Right renal cortex interstitium (tissue), 3 donors: ENCODE measurements around the gene MAGEB3. TPM values are rescaled to one million over a fixed set of nuclear protein-coding genes. Genes with fewer than 3 reads are reported as not detected.

Experiments
- DNase-seq, 3 donors: peaks; one replicate each; pipeline ENCODE4 v3.0.0-alpha.2; 2013; ENCODE audit warnings: low read depth in 3 of 3, low spot score in 2 of 3
- polyA plus RNA-seq, 3 donors: library from polyadenylated mRNA; unstranded; fragments of 120-200 nt; gene quantifications; one replicate each; pipeline ENCODE4 v1.2.1, GENCODE V29; 2013; ENCODE audit not compliant: insufficient read length in 3 of 3

The MAGEB3 gene
- polyA plus RNA-seq, 3 donors, result not detected

DNA sequence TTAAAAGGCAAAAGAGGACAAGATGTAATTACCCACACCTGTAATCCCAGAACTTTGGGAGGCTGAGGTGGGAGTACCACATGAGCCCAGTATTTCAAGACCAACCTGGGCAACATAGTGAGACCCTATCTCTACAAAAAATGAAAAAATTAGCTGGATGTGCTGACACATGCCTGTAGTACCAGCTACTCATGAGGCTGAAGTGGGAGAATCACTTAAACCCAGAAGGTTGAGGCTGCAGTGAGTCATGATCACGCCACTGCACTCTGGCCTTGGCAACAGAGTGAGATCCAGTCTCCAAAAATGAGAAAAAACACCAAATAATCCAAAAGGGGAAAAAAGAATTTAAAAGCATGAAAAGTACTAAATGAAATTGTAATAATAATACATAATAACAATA, 47.9 kb downstream of the MAGEB3 start:
- DNase-seq, result no peak

DNA sequence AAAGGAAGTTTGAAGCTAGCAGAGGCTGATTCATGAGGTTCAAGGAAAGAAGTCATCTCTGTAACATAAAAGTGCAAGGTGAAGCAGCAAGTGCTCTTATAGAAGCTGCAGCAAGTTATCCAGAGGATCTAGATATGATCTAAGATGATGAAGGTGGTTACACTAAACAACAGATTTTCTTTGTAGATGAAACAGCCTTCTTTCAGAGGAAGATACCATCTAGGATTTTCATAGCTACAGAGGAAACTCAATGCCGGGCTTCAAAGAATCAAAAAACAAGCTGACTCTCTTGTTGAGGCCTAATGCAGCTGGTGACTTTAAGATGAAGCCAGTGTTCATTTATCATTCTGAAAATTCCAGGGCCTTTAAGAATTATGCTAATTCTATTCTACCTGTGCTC, 50.0 kb downstream of the MAGEB3 start:
- no peak for DNase-seq

DNA sequence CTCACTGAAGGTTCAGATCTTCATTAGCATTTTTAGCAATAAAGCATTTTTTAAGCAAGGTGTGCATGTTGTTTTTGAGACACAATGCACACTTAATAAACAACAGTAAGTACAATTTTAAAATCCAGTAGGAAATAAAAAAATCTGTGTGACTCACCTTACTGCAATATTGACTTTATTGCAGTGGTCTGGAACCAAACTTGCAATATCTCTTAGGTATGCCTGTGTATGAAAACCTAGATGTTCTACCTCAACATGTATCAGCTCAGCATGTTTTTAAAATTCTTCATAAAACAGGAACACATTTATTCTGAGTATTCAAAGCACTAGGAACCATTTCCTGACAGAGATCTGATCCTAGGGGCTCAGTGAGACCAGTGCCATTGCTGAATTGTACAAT, 52.1 kb downstream of the MAGEB3 start:
- no peak for DNase-seq

DNA sequence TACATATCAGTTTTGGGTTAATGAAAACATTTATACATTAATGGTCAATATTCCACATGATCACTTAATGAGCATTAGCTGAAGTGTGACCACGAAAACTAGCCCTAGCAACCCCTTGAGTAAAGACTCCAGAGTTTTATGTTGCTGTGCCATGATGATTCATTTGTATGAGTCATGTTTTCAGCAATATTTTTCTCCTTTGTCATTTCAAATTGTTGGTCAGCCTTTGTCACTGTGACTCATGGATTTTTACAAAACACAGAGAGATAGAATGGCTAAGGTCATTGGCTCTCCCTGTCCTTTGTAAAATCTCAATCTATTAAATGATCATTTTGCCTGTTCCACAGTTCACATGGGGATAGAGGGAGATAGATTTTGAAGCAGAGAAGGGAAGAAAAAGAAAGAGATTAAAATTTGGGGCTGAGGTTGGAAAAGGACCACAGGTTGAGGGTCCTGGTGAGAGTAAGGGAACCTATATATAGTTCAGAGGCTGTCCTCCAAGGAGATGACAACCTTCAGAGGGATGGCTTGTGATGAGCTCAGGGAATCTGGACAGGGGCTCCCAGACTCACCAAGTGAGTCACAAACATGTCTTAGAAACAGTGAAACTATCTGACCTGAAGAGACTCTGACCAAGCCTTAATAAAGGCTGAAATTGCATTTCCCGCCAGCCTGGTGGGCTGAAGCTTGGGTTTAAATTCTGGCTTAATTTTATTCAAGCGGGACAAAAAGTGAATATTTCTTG, 53.2 kb downstream of the MAGEB3 start:
- no peak for DNase-seq

Other genes starting within 250 kb of the MAGEB3 start
- not detected for gene MAGEB2, start 15.1 kb upstream of the MAGEB3 start, polyA plus RNA-seq
- gene MAGEB4, start 11.3 kb downstream of the MAGEB3 start, polyA plus RNA-seq, result not detected
- not detected for gene MAGEB1, start 16.5 kb downstream of the MAGEB3 start, polyA plus RNA-seq
- gene NR0B1, start 78.7 kb downstream of the MAGEB3 start, polyA plus RNA-seq, result under 1 TPM in 2 of 3 donors, not detected in 1; 0.06 to 0.18 TPM